ENCODE results near the gene MAPK10. TPM values are rescaled to one million over a fixed set of nuclear protein-coding genes. Genes with fewer than 3 reads are reported as not detected.

MAPK10 gene
- total and polyA plus RNA-seq, 2 donors (not counting 1 experiment from before 2014, with no cell fraction given) = 3.8 to 20.0 TPM

DNA sequence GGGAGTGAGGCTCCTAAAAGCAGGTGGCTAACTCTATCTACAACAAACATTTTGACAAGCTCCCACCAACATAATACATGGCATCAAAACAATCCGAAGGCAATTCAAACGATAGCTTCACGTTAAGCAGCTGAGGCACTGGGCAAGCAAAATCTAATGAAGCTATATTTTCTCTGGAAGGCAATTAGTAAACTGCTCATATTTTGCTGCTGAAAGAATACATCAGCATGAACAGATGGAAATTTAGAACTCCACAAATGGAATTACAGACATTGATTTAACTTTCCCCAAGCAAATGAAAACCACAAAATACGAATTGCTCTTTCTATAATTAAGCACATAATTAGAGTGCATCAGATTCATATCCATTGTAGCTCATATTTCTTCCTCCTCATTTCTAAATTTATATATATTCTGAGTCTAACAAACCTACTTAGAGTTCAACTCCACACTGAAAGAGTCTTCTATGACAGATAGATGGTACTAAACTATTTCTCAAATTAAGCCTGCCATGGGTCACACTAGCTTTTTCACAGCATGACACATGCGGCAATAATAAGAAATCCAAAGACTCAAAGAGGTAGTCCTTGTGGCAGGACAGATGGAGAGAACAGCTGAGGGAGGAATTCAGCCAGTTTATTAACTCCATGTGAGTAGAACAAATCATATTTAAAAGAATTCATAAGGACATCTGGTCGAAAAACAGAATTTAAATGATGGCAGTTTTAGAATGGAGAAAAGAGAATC lies 305.4 kb downstream of the MAPK10 start:
- no peaks in the 10 kb centered on the region for H3K27me3 ChIP-seq (ENCODE audit: control insufficient read depth, insufficient read depth, low read length)
- H4K20me1 ChIP-seq (ENCODE audit: control insufficient read depth, extremely low read depth, insufficient read depth, low read length) = no peaks in the 10 kb centered on the region
- DNase-seq (ENCODE audit: low read depth in 2 of 2) = no peak
- H3K4me2 ChIP-seq (ENCODE audit: extremely low read depth, insufficient read depth, low read length) = no peak overlapping the region
- H2AFZ ChIP-seq (ENCODE audit: low read length) = no peak overlapping the region
- no peaks in the 10 kb centered on the region for H3K36me3 ChIP-seq (ENCODE audit: control insufficient read depth, insufficient read depth, low read length)
- TF ChIP-seq CTCF (conservative IDR thresholded peaks at IDR 0.05 in 1 of 2, IDR thresholded peaks at IDR 0.05 in 1 of 2; ENCODE audit: low read depth in 1 of 2, low read length in 2 of 2) = no peak
- no peak for TF ChIP-seq EZH2 (IDR thresholded peaks at IDR 0.05; ENCODE audit: low read length, missing control alignments)
- H3K9me3 ChIP-seq (ENCODE audit: control insufficient read depth, insufficient read depth, low read depth, low read length) = no peaks in the 10 kb centered on the region
- no peaks in the 10 kb centered on the region for H3K79me2 ChIP-seq (ENCODE audit: control insufficient read depth, insufficient read depth, low read length)
- no peaks in the 10 kb centered on the region for H3K4me1 ChIP-seq (ENCODE audit: control insufficient read depth, extremely low read depth, insufficient read depth, low read length)
- H3K9ac ChIP-seq (ENCODE audit: insufficient read depth, low read length) = no peak overlapping the region
- no peak overlapping the region for H3K27ac ChIP-seq (ENCODE audit: insufficient read depth, low read length)
- no peak overlapping the region for H3K4me3 ChIP-seq (replicated peaks in 1 of 4; ENCODE audit: control extremely low read depth in 1 of 4, insufficient read depth in 1 of 4, low read depth in 3 of 4, low read length in 4 of 4)

DNA sequence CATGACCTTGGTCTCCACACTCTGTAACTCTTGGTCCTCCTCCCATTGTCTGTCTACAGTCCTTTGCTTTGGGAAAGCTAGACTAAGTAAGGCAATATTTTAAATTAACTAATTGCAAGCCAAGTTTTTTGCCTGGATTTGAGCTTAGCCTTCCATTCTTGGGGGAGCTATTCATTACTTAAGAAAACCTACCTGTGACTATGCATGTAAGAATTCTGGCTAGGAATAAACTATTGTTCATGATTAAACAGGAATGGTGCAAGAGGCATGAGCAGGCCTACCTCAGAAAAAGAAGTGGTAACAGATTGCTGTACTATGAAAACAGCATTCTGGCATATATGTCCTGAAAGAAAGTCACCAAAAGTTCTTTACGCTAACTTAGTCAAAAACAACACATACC lies 309.4 kb downstream of the MAPK10 start:
- no peaks in the 10 kb centered on the region for H3K79me2 ChIP-seq (ENCODE audit: control insufficient read depth, insufficient read depth, low read length)
- DNase-seq (ENCODE audit: low read depth in 2 of 2) = peak in 1 of 2 donors; percentile 25
- H4K20me1 ChIP-seq (ENCODE audit: control insufficient read depth, extremely low read depth, insufficient read depth, low read length) = no peaks in the 10 kb centered on the region
- H3K36me3 ChIP-seq (ENCODE audit: control insufficient read depth, insufficient read depth, low read length) = no peaks in the 10 kb centered on the region
- no peak overlapping the region for H3K4me2 ChIP-seq (ENCODE audit: extremely low read depth, insufficient read depth, low read length)
- no peaks in the 10 kb centered on the region for H3K4me1 ChIP-seq (ENCODE audit: control insufficient read depth, extremely low read depth, insufficient read depth, low read length)
- no peaks in the 10 kb centered on the region for H3K9me3 ChIP-seq (ENCODE audit: control insufficient read depth, insufficient read depth, low read depth, low read length)
- H3K9ac ChIP-seq (ENCODE audit: insufficient read depth, low read length) = no peak overlapping the region
- no peak overlapping the region for H2AFZ ChIP-seq (ENCODE audit: low read length)
- TF ChIP-seq EZH2 (IDR thresholded peaks at IDR 0.05; ENCODE audit: low read length, missing control alignments) (no peak), CTCF (conservative IDR thresholded peaks at IDR 0.05 in 1 of 2, IDR thresholded peaks at IDR 0.05 in 1 of 2; ENCODE audit: low read depth in 1 of 2, low read length in 2 of 2) (no peak)
- H3K27me3 ChIP-seq (ENCODE audit: control insufficient read depth, insufficient read depth, low read length) = no peaks in the 10 kb centered on the region
- no peak overlapping the region for H3K4me3 ChIP-seq (replicated peaks in 1 of 4; ENCODE audit: control extremely low read depth in 1 of 4, insufficient read depth in 1 of 4, low read depth in 3 of 4, low read length in 4 of 4)
- H3K27ac ChIP-seq (ENCODE audit: insufficient read depth, low read length) = no peak overlapping the region

- no peak overlapping the region for H3K4me2 ChIP-seq (ENCODE audit: extremely low read depth, insufficient read depth, low read length)
- no peak overlapping the region for H3K9ac ChIP-seq (ENCODE audit: insufficient read depth, low read length)
- no peak overlapping the region for H2AFZ ChIP-seq (ENCODE audit: low read length)
- H3K27ac ChIP-seq (ENCODE audit: insufficient read depth, low read length) = no peak overlapping the region
- H3K9me3 ChIP-seq (ENCODE audit: control insufficient read depth, insufficient read depth, low read depth, low read length) = no peaks in the 10 kb centered on the region
- no peaks in the 10 kb centered on the region for H3K36me3 ChIP-seq (ENCODE audit: control insufficient read depth, insufficient read depth, low read length)
- no peaks in the 10 kb centered on the region for H4K20me1 ChIP-seq (ENCODE audit: control insufficient read depth, extremely low read depth, insufficient read depth, low read length)
- H3K4me3 ChIP-seq (replicated peaks in 1 of 4; ENCODE audit: control extremely low read depth in 1 of 4, insufficient read depth in 1 of 4, low read depth in 3 of 4, low read length in 4 of 4) = no peak overlapping the region
- peak in 1 of 2 donors; percentile 63 for DNase-seq (ENCODE audit: low read depth in 2 of 2)
- H3K27me3 ChIP-seq (ENCODE audit: control insufficient read depth, insufficient read depth, low read length) = no peaks in the 10 kb centered on the region
- H3K4me1 ChIP-seq (ENCODE audit: control insufficient read depth, extremely low read depth, insufficient read depth, low read length) = no peaks in the 10 kb centered on the region
- H3K79me2 ChIP-seq (ENCODE audit: control insufficient read depth, insufficient read depth, low read length) = no peaks in the 10 kb centered on the region
- TF ChIP-seq CTCF (conservative IDR thresholded peaks at IDR 0.05 in 1 of 2, IDR thresholded peaks at IDR 0.05 in 1 of 2; ENCODE audit: low read depth in 1 of 2, low read length in 2 of 2) (no peak), EZH2 (IDR thresholded peaks at IDR 0.05; ENCODE audit: low read length, missing control alignments) (no peak)
These were observed 311.4 kb downstream of the MAPK10 start for GRCh38 chr4:86048426-86048825.

All from fibroblast of lung (primary cell).